ENCODE results near the gene DCDC1.

- TF ChIP-seq CTCF (IDR thresholded peaks at IDR 0.05) (no peak), EP300 (IDR thresholded peaks at IDR 0.05) (no peak), POLR2A (IDR thresholded peaks at IDR 0.05) (no peak), POLR2AphosphoS5 (IDR thresholded peaks at IDR 0.05) (no peak)
These were observed 506.3 kb downstream of the DCDC1 start for GRCh38 chr11:30863209-30863608.
